HUES48 (cell line): ENCODE results near the gene GTPBP4.

Source experiments
- H3K27ac ChIP-seq: one replicate; pipeline ENCODE4 v1.7.0; 2013; ENCODE audit warnings: low read depth, low read length, inconsistent platforms
- H3K27me3 ChIP-seq: 2 replicates; pipeline ENCODE4 v1.6.1; 2013; ENCODE audit warnings: mild to moderate bottlenecking, low read length; ENCODE audit not compliant: control insufficient read depth, insufficient read depth
- H3K36me3 ChIP-seq: 2 replicates; pipeline ENCODE4 v1.6.1; 2013; ENCODE audit warnings: low read length; ENCODE audit not compliant: control insufficient read depth, insufficient read depth
- H3K4me1 ChIP-seq: 2 replicates; pipeline ENCODE4 v1.6.1; 2013; ENCODE audit warnings: mild to moderate bottlenecking, low read length; ENCODE audit not compliant: control insufficient read depth, insufficient read depth
- H3K4me3 ChIP-seq: 2 replicates; pipeline ENCODE4 v1.5.1; 2013; ENCODE audit warnings: mild to moderate bottlenecking, low read depth, low read length
- H3K9ac ChIP-seq: 2 replicates; pipeline ENCODE4 v1.6.1; 2013; ENCODE audit warnings: mild to moderate bottlenecking, low read depth, low read length, moderate library complexity
- H3K9me3 ChIP-seq: 2 replicates; pipeline ENCODE4 v1.6.1; 2013; ENCODE audit warnings: low read length; ENCODE audit not compliant: control insufficient read depth, insufficient read depth

The GTPBP4 gene

GRCh38 chr10:1045415-1045814 lies 57.2 kb downstream of the GTPBP4 start:
- H3K4me3 ChIP-seq = no peak overlapping the region
- H3K9ac ChIP-seq = no peak overlapping the region
- peaks cover 5% of the 10 kb centered on the region; the same call in 1 of the 2 replicates for H3K4me1 ChIP-seq
- H3K27me3 ChIP-seq = no peaks in the 10 kb centered on the region
- H3K9me3 ChIP-seq = no peaks in the 10 kb centered on the region
- H3K36me3 ChIP-seq = peaks cover 51% of the 10 kb centered on the region
- no peak overlapping the region for H3K27ac ChIP-seq

GRCh38 chr10:1047937-1048336 lies 59.7 kb downstream of the GTPBP4 start:
- H3K9me3 ChIP-seq = no peaks in the 10 kb centered on the region
- H3K27ac ChIP-seq = peak overlapping the region; percentile 100
- peak overlapping the region; percentile 95 for H3K9ac ChIP-seq
- no peaks in the 10 kb centered on the region for H3K27me3 ChIP-seq
- H3K4me3 ChIP-seq = peak overlapping the region; percentile 88
- H3K36me3 ChIP-seq = peaks cover 48% of the 10 kb centered on the region
- peaks cover 11% of the 10 kb centered on the region; the same call in 1 of the 2 replicates for H3K4me1 ChIP-seq

- Histone ChIP-seq H3K4me1 (peaks cover 11% of the 10 kb centered on the region; the same call in 1 of the 2 replicates), H3K36me3 (peaks cover 48% of the 10 kb centered on the region), H3K9ac (peak overlapping the region; percentile 95), H3K4me3 (peak overlapping the region; percentile 88), H3K27me3 (no peaks in the 10 kb centered on the region), H3K27ac (peak overlapping the region; percentile 100), H3K9me3 (no peaks in the 10 kb centered on the region)
These were observed 60.1 kb downstream of the GTPBP4 start for GRCh38 chr10:1048349-1048731.

- Histone ChIP-seq H3K27me3 (no peaks in the 10 kb centered on the region), H3K9me3 (no peaks in the 10 kb centered on the region), H3K4me1 (peaks cover 11% of the 10 kb centered on the region; the same call in 1 of the 2 replicates), H3K9ac (peak within 1 kb of the TSS; percentile 95), H3K4me3 (peak within 1 kb of the TSS; percentile 88), H3K36me3 (peaks cover 48% of the 10 kb centered on the region), H3K27ac (peak within 1 kb of the TSS; percentile 100)
These were observed 60.6 kb downstream of the GTPBP4 start, which contains the start of gene IDI1 for GRCh38 chr10:1048732-1049424. Gene IDI1 (minus strand): TSS chr10:1049119. CDS start chr10:1049003, 116 bp downstream.

GRCh38 chr10:1049425-1049958 lies 61.3 kb downstream of the GTPBP4 start:
- Histone ChIP-seq H3K9ac (peak overlapping the region; percentile 95), H3K9me3 (no peaks in the 10 kb centered on the region), H3K4me3 (peak overlapping the region; percentile 88), H3K27ac (peak overlapping the region; percentile 100), H3K4me1 (peaks cover 11% of the 10 kb centered on the region; the same call in 1 of the 2 replicates), H3K27me3 (no peaks in the 10 kb centered on the region), H3K36me3 (peaks cover 52% of the 10 kb centered on the region)

- peak overlapping the region; percentile 88 for H3K4me3 ChIP-seq
- peaks cover 55% of the 10 kb centered on the region for H3K36me3 ChIP-seq
- peaks cover 17% of the 10 kb centered on the region for H3K4me1 ChIP-seq
- no peaks in the 10 kb centered on the region for H3K9me3 ChIP-seq
- H3K9ac ChIP-seq = peak overlapping the region; percentile 95
- H3K27ac ChIP-seq = peak overlapping the region; percentile 100
- H3K27me3 ChIP-seq = no peaks in the 10 kb centered on the region
These were observed 61.9 kb downstream of the GTPBP4 start for GRCh38 chr10:1050145-1050544.

- Histone ChIP-seq H3K9ac (no peak overlapping the region; the same call in 1 of the 2 replicates), H3K27me3 (no peaks in the 10 kb centered on the region), H3K4me1 (peaks cover 20% of the 10 kb centered on the region), H3K27ac (peak overlapping the region; percentile 41), H3K9me3 (no peaks in the 10 kb centered on the region), H3K4me3 (peak overlapping the region; percentile 88), H3K36me3 (peaks cover 52% of the 10 kb centered on the region)
These were observed 62.3 kb downstream of the GTPBP4 start for GRCh38 chr10:1050554-1050953.

GRCh38 chr10:1054684-1055083 lies 66.5 kb downstream of the GTPBP4 start:
- H3K36me3 ChIP-seq = peaks cover 42% of the 10 kb centered on the region
- H3K27ac ChIP-seq = no peak overlapping the region
- peak overlapping the region; percentile 95 for H3K4me3 ChIP-seq
- no peak overlapping the region for H3K9ac ChIP-seq
- H3K4me1 ChIP-seq = peaks cover 22% of the 10 kb centered on the region
- no peaks in the 10 kb centered on the region for H3K9me3 ChIP-seq
- H3K27me3 ChIP-seq = no peaks in the 10 kb centered on the region

- Histone ChIP-seq H3K27ac (peak within 1 kb of the TSS; percentile 97), H3K27me3 (no peaks in the 10 kb centered on the region), H3K4me3 (peak within 1 kb of the TSS; percentile 95), H3K9ac (peak within 1 kb of the TSS; percentile 90), H3K36me3 (peaks cover 31% of the 10 kb centered on the region), H3K4me1 (peaks cover 14% of the 10 kb centered on the region), H3K9me3 (no peaks in the 10 kb centered on the region)
These were observed 68.3 kb downstream of the GTPBP4 start, which contains the start of gene WDR37 for GRCh38 chr10:1056326-1057105. Gene WDR37 (plus strand): TSS chr10:1056385. CDS start chr10:1072156, 15,771 bp downstream.

GRCh38 chr10:1057106-1057657 lies 68.9 kb downstream of the GTPBP4 start:
- H3K4me1 ChIP-seq = peaks cover 14% of the 10 kb centered on the region
- H3K27ac ChIP-seq = peak overlapping the region; percentile 97
- no peaks in the 10 kb centered on the region for H3K9me3 ChIP-seq
- peaks cover 26% of the 10 kb centered on the region for H3K36me3 ChIP-seq
- peak overlapping the region; percentile 95 for H3K4me3 ChIP-seq
- H3K27me3 ChIP-seq = no peaks in the 10 kb centered on the region
- H3K9ac ChIP-seq = peak overlapping the region; percentile 50; the same call in 1 of the 2 replicates
